ENCODE measurements around the gene ARL15. TPM values are rescaled to one million over a fixed set of nuclear protein-coding genes. Genes with fewer than 3 reads are reported as not detected.

The ARL15 gene
- total and polyA plus RNA-seq, 9 of the 15 experiments (the other 6 are each of a cell fraction or from before 2014, with no cell fraction given): 18.5 to 80.4 (median 57.0) TPM

- Histone ChIP-seq H3K27me3 (ENCODE audit: control insufficient read depth in 2 of 2, insufficient read depth in 2 of 2, low read length in 2 of 2) (no peaks in the 10 kb centered on the region), H2AFZ (ENCODE audit: low read depth, low read length) (no peak overlapping the region), H4K20me1 (replicated peaks; ENCODE audit: control insufficient read depth, insufficient read depth, low read length) (no peaks in the 10 kb centered on the region), H3K4me3 (no peak overlapping the region), H3K79me2 (ENCODE audit: control insufficient read depth, insufficient read depth, low read length) (no peaks in the 10 kb centered on the region), H3K4me1 (replicated peaks in 1 of 2; ENCODE audit: control insufficient read depth in 2 of 2, insufficient read depth in 2 of 2, low read length in 2 of 2) (no peaks in the 10 kb centered on the region), H3K27ac (ENCODE audit: extremely low read depth, low read depth, low read length) (no peak overlapping the region), H3K9me3 (replicated peaks; ENCODE audit: control insufficient read depth, insufficient read depth, low read depth, low read length) (no peaks in the 10 kb centered on the region), H3K36me3 (ENCODE audit: control insufficient read depth, insufficient read depth, low read length) (no peaks in the 10 kb centered on the region), H3K4me2 (ENCODE audit: insufficient read depth, low read length) (no peak overlapping the region), H3K9me1 (ENCODE audit: control insufficient read depth, insufficient read depth, low read length) (no peaks in the 10 kb centered on the region), H3K9ac (ENCODE audit: insufficient read depth in 1 of 2, low read depth in 2 of 2, low read length in 2 of 2) (no peak overlapping the region)
- ChIA-PET POLR2A (no interaction called here), CTCF (ENCODE audit: low intra/inter-chr PET ratio) (no interaction called here)
- FAIRE-seq: no peak
- intact Hi-C loops (cut with micrococcal nuclease): no loop called here
- no TSS peak for BruUV-seq (replicated peaks)
- DNase-seq (ENCODE audit: extremely low read depth in 1 of 4, low spot score in 3 of 4): no peak
- in situ Hi-C loops (cut with MboI): no loop called here
- ATAC-seq: no peak
- WGBS (ENCODE audit: insufficient coverage, low coverage, missing lambda C conversion rate): 72% methylated on average over 4 of the region's 4 CpGs
- TF ChIP-seq TCF7 (IDR thresholded peaks at IDR 0.05; ENCODE audit: borderline replicate concordance) (no peak), DEAF1 (CRISPR knock-in tag; IDR thresholded peaks at IDR 0.05) (no peak), ZNF324 (CRISPR knock-in tag; IDR thresholded peaks at IDR 0.05) (no peak), ZNF407 (IDR thresholded peaks at IDR 0.05; ENCODE audit: low read depth) (no peak), SFPQ (IDR thresholded peaks at IDR 0.05; ENCODE audit: low read depth, low read length) (no peak), ELF1 (tag; IDR thresholded peaks at IDR 0.05) (no peak), LARP7 (IDR thresholded peaks at IDR 0.05) (no peak), CBX5 (IDR thresholded peaks at IDR 0.05; ENCODE audit: borderline replicate concordance, low read depth) (no peak), TAF15 (IDR thresholded peaks at IDR 0.05; ENCODE audit: low read depth, low read length) (no peak), SREBF2 (CRISPR knock-in tag; IDR thresholded peaks at IDR 0.05) (no peak), CEBPB (tag; IDR thresholded peaks at IDR 0.05) (no peak), CBX1 (IDR thresholded peaks at IDR 0.05; ENCODE audit: low read depth) (no peak)
Measured at GRCh38 chr5:53934151-53934820, 376.1 kb downstream of the ARL15 start.

All from K562 (cell line).